Measurements from ENCODE around the gene MTURN. TPM values are rescaled to one million over a fixed set of nuclear protein-coding genes. Genes with fewer than 3 reads are reported as not detected.

The MTURN gene
- total and polyA plus RNA-seq, 9 of the 15 experiments (the other 6 are each of a cell fraction or from before 2014, with no cell fraction given), result 0.94 to 14.8 (median 6.4) TPM

GRCh38 chr7:30193336-30193943, 58.7 kb downstream of the MTURN start (continued):
- TF ChIP-seq MBD2 (IDR thresholded peaks at IDR 0.05; ENCODE audit: borderline replicate concordance, low read depth) (no peak), ZNF280B (CRISPR knock-in tag; IDR thresholded peaks at IDR 0.05) (no peak), SIN3B (IDR thresholded peaks at IDR 0.05; ENCODE audit: low read depth) (no peak), CBX3 (IDR thresholded peaks at IDR 0.05; ENCODE audit: borderline replicate concordance in 1 of 2, low read length in 2 of 2) (no peak), ZNF785 (CRISPR knock-in tag; IDR thresholded peaks at IDR 0.05) (no peak), COPS2 (conservative IDR thresholded peaks at IDR 0.05) (no peak), GTF2B (IDR thresholded peaks at IDR 0.05; ENCODE audit: extremely low read depth, insufficient read length) (no peak), TRIM28 (IDR thresholded peaks at IDR 0.05) (no peak), HMG20B (CRISPR knock-in tag; IDR thresholded peaks at IDR 0.05) (no peak), SMAD3 (CRISPR knock-in tag; conservative IDR thresholded peaks at IDR 0.05) (no peak)

GRCh38 chr7:30196408-30196807, 61.6 kb downstream of the MTURN start:
- Histone ChIP-seq H3K4me1 (replicated peaks in 1 of 2; ENCODE audit: control insufficient read depth in 2 of 2, insufficient read depth in 2 of 2, low read length in 2 of 2) (no peaks in the 10 kb centered on the region), H3K9me1 (ENCODE audit: control insufficient read depth, insufficient read depth, low read length) (no peaks in the 10 kb centered on the region), H3K9ac (ENCODE audit: insufficient read depth in 1 of 2, low read depth in 2 of 2, low read length in 2 of 2) (no peak overlapping the region), H3K27me3 (ENCODE audit: control insufficient read depth in 2 of 2, insufficient read depth in 2 of 2, low read length in 2 of 2) (no peaks in the 10 kb centered on the region; a peak in 2 of 5 replicates), H3K9me3 (replicated peaks; ENCODE audit: control insufficient read depth, insufficient read depth, low read depth, low read length) (no peaks in the 10 kb centered on the region), H3K27ac (ENCODE audit: extremely low read depth, low read depth, low read length) (no peak overlapping the region), H4K20me1 (replicated peaks; ENCODE audit: control insufficient read depth, insufficient read depth, low read length) (no peaks in the 10 kb centered on the region), H3K4me3 (no peak overlapping the region), H3K4me2 (ENCODE audit: insufficient read depth, low read length) (no peak overlapping the region), H2AFZ (ENCODE audit: low read depth, low read length) (no peak overlapping the region), H3K79me2 (ENCODE audit: control insufficient read depth, insufficient read depth, low read length) (no peaks in the 10 kb centered on the region), H3K36me3 (ENCODE audit: control insufficient read depth, insufficient read depth, low read length) (no peaks in the 10 kb centered on the region)
- BruUV-seq (replicated peaks), result no TSS peak
- DNase-seq (ENCODE audit: extremely low read depth in 1 of 4, low spot score in 3 of 4), result no peak
- CTCF ChIA-PET (ENCODE audit: low intra/inter-chr PET ratio), result no interaction called here
- POLR2A ChIA-PET, result no interaction called here
- intact Hi-C loops (cut with micrococcal nuclease), result no loop called here
- in situ Hi-C loops (cut with MboI), result no loop called here
- no peak for TF ChIP-seq GABPA (tag; conservative IDR thresholded peaks at IDR 0.05; ENCODE audit: low read depth)
- TF ChIP-seq ZFP36 (IDR thresholded peaks at IDR 0.05; ENCODE audit: low read depth, low read length, partially characterized antibody), result peak; percentile 66
- no peak for TF ChIP-seq ELK3 (CRISPR knock-in tag; IDR thresholded peaks at IDR 0.05)
- ATAC-seq, result no peak
- FAIRE-seq, result no peak
